SK-N-SH (cell line): ENCODE data around the gene ERMARD.

ENCODE experiments used
- CTCF ChIP-seq: fragments of 200-600 bp; sonication (generic); IDR thresholded peaks from 2 replicates; pipeline ENCODE4 v1.6.1; 2017; ENCODE audit warnings: antibody characterized with exemption, mild to moderate bottlenecking, moderate library complexity
- GABPA ChIP-seq: IDR thresholded peaks from 2 replicates; pipeline ENCODE4 v1.4.0; 2012; ENCODE audit warnings: low read depth, mild to moderate bottlenecking
- NFIC ChIP-seq: IDR thresholded peaks from 2 replicates; pipeline ENCODE4 v1.4.0; 2012; ENCODE audit warnings: borderline replicate concordance
- POLR2AphosphoS5 ChIP-seq: IDR thresholded peaks from 2 replicates; pipeline ENCODE4 v1.6.1; 2012; ENCODE audit warnings: low read depth, low read length
- RAD21 ChIP-seq: IDR thresholded peaks from 2 replicates; pipeline ENCODE4 v1.6.1; 2012; ENCODE audit warnings: mild to moderate bottlenecking, low read length
- RFX5 ChIP-seq: IDR thresholded peaks from 2 replicates; pipeline ENCODE4 v1.6.1; 2012; ENCODE audit warnings: mild to moderate bottlenecking, improper control_type of control experiment, low read length
- TAF1 ChIP-seq: IDR thresholded peaks from 2 replicates; pipeline ENCODE4 v1.6.1; 2012; ENCODE audit warnings: low read depth, mild to moderate bottlenecking, low read length, moderate library complexity, borderline replicate concordance
- TF ChIP-seq, protein P1 (sequence below): fragments of 150-350 bp; IDR thresholded peaks from 2 replicates; pipeline ENCODE4 v1.6.1; 2017; ENCODE audit warnings: antibody characterized with exemption, low read length, low read depth, borderline replicate concordance

- TF ChIP-seq POLR2AphosphoS5 (no peak), CTCF (no peak), RFX5 (no peak), NFIC (no peak), TAF1 (no peak), RAD21 (no peak), GABPA (no peak)
- TF ChIP-seq, protein P1, sequence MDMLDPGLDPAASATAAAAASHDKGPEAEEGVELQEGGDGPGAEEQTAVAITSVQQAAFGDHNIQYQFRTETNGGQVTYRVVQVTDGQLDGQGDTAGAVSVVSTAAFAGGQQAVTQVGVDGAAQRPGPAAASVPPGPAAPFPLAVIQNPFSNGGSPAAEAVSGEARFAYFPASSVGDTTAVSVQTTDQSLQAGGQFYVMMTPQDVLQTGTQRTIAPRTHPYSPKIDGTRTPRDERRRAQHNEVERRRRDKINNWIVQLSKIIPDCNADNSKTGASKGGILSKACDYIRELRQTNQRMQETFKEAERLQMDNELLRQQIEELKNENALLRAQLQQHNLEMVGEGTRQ = no peak
Observed at GRCh38 chr6:169714595-169714994, 36.8 kb upstream of the ERMARD start.
